Left ventricle myocardium superior (tissue), 1 donor: Measurements from ENCODE around the gene RPL3. TPM values are rescaled to one million over a fixed set of nuclear protein-coding genes. Genes with fewer than 3 reads are reported as not detected.
"Not testable (repeated sequence)": the region's sequence is repeated elsewhere in the genome, so short reads cannot be mapped to it uniquely, and the experiment has no call there.

ENCODE experiments used
- ATAC-seq: fragments of 200-7000 bp; cut with Tn5 transposase; one replicate; pipeline ENCODE4 v1.9.1; 2020; ENCODE audit warnings: mild to moderate bottlenecking, moderate library complexity
- DNase-seq: peaks from one replicate; pipeline ENCODE4 v3.0.0-alpha.2; 2020
- intact Hi-C: fragments of 100-400 bp; cut with micrococcal nuclease; formaldehyde crosslinking; loops from one replicate; pipeline ENCODE4 v1.11.0; 2022
- total RNA-seq: library from RNA; stranded (reverse); fragmentation: NEBNext Ultra II Directional; extraction: Animal tissue kit (Norgen Biotek cat#: 25700); gene quantifications from one replicate; pipeline ENCODE4 v1.2.1, GENCODE V29; 2021
- donor health status: DM: no; HTN: yes; CAD: no; lungs with severe emphysema.

RPL3 gene
- total RNA-seq, 1 donor from 2014 or later, result 319 TPM

- no peak for DNase-seq
- ATAC-seq, result no peak
- intact Hi-C loops, result no loop called here
These were observed 35.7 kb upstream of the RPL3 start for GRCh38 chr22:39355080-39355479.

DNA sequence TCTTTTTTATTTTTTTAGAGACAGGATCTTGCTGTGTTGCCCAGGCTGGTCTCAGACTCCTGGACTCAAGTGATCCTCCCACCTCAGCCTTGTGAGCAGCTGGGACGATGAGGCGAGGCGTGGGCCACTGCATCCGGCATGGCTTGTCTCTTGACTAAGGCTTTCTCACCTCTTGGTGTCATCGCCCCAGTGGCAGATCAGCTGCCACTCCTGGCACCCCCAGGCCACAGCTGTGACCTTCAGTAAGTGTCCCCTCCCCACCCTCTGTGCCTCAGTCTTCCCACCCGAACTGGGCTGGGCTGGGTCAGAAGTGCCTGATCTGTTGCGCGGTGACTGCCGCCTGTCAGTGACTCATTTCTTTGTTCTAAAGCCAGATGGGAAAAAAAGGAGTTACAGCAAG lies 33.9 kb upstream of the RPL3 start:
- ATAC-seq, result no peak
- DNase-seq, result no peak
- intact Hi-C loops, result no loop called here

- DNase-seq, result no peak
- intact Hi-C loops, result no loop called here
- ATAC-seq, result no peak
These were observed 33.0 kb upstream of the RPL3 start for GRCh38 chr22:39352306-39352891.

DNA sequence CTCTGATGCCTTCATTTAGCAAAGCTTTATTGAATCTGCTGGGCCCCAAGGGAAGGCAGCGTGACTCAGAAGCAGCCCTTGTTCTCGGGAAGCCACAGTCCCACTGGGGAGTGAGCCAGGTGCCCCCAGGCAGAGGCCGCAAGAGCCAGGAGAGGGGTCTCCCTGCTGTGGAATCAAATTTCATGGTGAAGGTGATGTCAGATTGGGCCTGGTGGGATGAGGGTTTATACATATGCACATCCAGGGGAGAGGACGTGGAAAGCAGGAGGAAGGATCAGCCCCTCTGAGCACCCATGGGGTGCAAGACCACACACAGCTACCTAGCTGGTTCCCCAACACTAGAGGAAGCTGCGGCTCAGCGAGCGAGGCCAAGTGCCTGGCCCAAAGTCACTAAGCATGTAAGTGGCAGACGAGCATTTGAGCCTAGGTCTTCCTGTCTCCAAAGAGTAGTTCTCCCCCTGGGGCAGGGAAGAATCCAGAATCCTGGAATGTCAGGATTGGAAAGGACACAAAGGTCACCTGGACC lies 32.3 kb upstream of the RPL3 start:
- no peak for DNase-seq
- no peak for ATAC-seq
- intact Hi-C loops, result no loop called here

GRCh38 chr22:39350757-39351688 lies 31.6 kb upstream of the RPL3 start:
- intact Hi-C loops, result no loop called here
- peak; percentile 5 for ATAC-seq
- DNase-seq, result no peak

GRCh38 chr22:39349967-39350726 lies 30.7 kb upstream of the RPL3 start, which contains the start of gene SYNGR1:
Gene SYNGR1 (plus strand): TSS chr22:39349991. CDS start chr22:39350011, 20 bp downstream.
- ATAC-seq, result peak; percentile 51
- intact Hi-C loops, result no loop called here
- DNase-seq, result peak; percentile 52

GRCh38 chr22:39349506-39349966 lies 30.1 kb upstream of the RPL3 start:
- intact Hi-C loops, result no loop called here
- peak; percentile 76 for DNase-seq
- ATAC-seq, result peak; percentile 75

GRCh38 chr22:39348909-39349505 lies 29.6 kb upstream of the RPL3 start:
- DNase-seq (peak; percentile 51), ATAC-seq (peak; percentile 57)
- intact Hi-C loops, result no loop called here

DNA sequence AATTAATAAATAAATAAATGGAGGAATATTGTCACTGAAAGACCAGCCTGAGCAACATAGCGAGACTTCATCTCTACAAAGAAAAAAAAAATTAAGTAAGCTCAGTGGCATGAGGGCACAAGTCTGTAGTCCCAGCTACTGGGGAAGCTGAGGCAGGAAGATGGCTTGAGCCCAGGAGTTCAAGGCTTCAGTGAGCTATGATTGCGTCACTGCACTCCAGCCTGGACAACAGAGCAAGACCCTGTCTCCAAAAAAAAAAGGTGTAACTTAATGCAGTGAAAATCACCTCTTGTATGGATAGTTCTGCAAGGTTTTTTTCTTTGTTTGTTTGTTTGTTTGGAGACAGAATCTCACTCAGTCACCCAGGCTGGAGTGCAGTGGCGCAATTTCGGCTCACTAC lies 25.8 kb upstream of the RPL3 start:
- no peak for DNase-seq
- intact Hi-C loops, result no loop called here
- no peak for ATAC-seq

DNA sequence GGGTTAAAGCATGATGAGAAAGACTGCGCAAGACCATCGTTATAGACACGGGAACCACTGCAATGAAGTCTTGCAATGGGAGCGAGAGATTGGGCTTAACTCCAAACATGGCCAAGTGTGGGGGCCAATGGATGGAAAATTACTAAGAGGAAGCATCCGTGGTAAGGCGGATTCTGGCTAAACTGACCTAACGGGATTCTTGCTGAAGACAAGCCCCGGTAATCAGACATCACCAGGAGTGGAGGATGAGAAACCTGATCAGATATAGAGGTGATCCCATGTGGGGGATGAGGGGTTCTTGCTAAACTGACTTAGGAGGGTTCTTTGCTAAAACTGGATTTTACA lies 24.6 kb upstream of the RPL3 start:
- intact Hi-C loops, result no loop called here
- ATAC-seq (no peak), DNase-seq (no peak)

DNA sequence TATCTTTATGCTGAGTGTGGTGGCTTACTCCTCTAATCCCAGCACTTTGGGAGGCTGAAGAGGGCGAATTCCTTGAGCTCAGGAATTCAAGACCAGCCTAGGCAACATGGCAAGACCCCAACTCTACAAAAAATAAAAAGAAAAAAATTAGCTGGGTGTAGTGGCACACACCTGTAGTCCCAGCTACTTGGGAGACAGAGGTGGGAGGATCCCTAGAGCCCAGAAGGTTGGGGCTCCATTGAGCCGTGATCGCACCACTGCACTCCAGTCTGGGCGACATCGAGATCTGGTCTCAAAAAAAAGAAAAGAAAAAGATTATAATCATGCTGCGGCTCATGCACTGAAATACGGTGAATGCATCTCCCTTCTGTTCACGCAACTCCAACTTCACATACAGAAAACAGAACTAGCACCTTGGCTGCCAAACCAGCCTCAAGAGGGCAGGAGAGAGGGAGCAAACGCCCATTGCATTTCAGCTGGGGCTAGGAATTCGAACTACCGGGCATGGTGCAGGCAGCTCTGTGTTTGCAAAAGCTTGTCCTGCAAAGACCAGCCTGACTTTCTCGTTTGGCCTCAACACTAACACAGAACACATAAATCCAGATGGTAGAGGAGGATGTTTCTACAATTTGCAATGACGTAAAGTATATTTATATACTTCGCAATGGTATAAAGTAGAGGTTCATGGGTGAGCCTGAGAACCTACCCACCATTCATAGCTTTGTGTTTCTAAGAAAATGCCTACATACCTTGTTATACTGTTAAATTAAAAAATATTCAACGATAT lies 24.0 kb upstream of the RPL3 start:
- DNase-seq (peak; percentile 60), ATAC-seq (peak; percentile 84)
- intact Hi-C loops, result no loop called here

DNA sequence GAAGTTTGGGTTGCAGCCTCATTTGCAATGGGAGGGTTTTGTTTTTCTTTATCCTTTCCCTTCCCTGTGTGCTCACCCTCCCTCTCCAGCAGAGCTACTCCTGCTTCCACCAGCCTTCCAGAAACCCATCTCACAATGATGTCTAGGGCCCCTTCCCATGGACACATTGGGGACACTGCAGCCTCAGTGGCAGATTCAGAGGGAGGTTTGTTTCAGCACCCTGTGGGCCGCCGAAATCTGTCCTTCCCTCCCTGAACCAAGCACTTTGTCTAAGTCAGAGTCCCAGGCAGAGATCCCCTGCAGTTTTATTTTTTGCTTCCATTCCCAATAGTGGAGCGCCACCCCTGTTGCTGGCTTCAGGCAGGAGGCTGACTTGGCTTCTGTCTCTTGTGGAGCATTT lies 21.8 kb upstream of the RPL3 start:
- intact Hi-C loops, result no loop called here
- no peak for ATAC-seq

GRCh38 chr22:39339775-39340174 lies 20.4 kb upstream of the RPL3 start:
- DNase-seq, ATAC-seq, intact Hi-C loops: not testable (repeated sequence)

More for the DNA sequence above, 21.8 kb upstream of the RPL3 start:
- no peak for DNase-seq

GRCh38 chr22:39336411-39336810 lies 17.0 kb upstream of the RPL3 start:
- intact Hi-C loops, result no loop called here
- no peak for DNase-seq
- ATAC-seq, result no peak

DNA sequence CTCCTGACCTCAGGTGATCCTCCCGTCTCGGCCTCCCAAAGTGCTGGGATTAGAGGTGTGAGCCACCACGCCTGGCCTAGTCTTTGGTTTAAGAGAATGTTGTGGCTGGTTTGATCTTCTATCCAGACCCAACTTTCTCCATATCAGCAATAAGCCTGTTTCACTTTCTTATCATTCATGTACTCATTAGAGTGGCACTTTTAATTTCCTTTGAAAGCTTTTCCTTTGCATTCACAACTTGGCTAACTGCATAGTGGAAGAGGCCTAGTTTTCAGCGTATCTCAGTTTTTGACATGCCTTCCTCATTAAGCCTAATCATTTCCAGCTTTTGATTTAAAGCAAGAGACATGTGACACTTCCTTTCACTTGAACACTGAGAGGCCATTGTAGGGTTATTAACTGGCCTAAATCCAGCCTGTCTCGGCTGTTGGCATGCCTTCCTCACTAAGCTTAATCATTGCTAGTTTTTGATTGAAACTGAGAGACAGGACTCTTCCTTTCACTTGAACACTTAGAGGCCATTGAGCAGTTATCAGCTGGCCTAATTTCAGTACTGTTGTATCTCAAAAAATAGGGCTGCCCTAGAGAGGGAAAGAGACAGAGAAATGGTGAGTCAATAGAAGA lies 13.1 kb upstream of the RPL3 start:
- ATAC-seq (peak; percentile 30), DNase-seq (no peak)
- intact Hi-C loops, result no loop called here

DNA sequence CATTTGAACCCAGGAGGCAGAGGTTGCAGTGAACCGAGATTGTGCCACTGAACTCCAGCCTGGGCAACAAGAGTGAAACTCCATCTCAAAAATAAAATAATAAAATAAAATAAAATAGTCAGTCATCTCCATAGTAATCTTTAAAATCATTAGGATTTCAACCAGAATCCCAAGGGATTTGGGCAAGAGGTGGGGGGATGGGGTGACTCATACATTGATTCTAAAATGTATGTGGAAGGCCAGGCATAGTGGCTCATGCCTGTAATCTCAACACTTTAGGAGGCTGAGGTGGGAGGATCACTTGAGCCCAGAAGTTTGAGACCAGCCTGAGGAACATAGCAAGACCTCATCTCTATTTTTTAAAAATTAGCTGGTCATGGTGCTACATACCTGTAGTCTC lies 11.1 kb upstream of the RPL3 start:
- intact Hi-C loops, ATAC-seq, DNase-seq: not testable (repeated sequence)

GRCh38 chr22:39327995-39328754 lies 8.8 kb upstream of the RPL3 start:
- intact Hi-C loops, result no loop called here
- no peak for ATAC-seq
- DNase-seq, result no peak
